Esophagus muscularis mucosa (tissue), 3 donors: ENCODE data around the gene PCDHGA1.

Experiments
- CTCF ChIP-seq, 3 experiments: fragments of 200-600 bp in 2 of 3; fragments of 450-650 bp in 1 of 3; sonication (generic) in 2 of 3; IDR thresholded peaks; one replicate each; pipeline ENCODE4 v1.5.1; 2017 to 2019; ENCODE audit warnings: antibody characterized with exemption in 3 of 3, mild to moderate bottlenecking in 2 of 3, moderate library complexity in 1 of 3
- POLR2A ChIP-seq: fragments of 450-650 bp; IDR thresholded peaks from one replicate; pipeline ENCODE4 v1.6.1; 2017; ENCODE audit warnings: antibody characterized with exemption, moderate library complexity, mild to moderate bottlenecking, low read depth

GRCh38 chr5:141489841-141490240 is 159.5 kb downstream of the PCDHGA1 start:
- TF ChIP-seq CTCF (IDR thresholded peaks at IDR 0.05) = no peak
- no peak for TF ChIP-seq POLR2A
